ENCODE data around the gene CTSO. TPM values are rescaled to one million over a fixed set of nuclear protein-coding genes. Genes with fewer than 3 reads are reported as not detected.

The CTSO gene
- total and polyA plus RNA-seq, 2 of the 8 experiments (the other 6 are each of a cell fraction or from before 2014, with no cell fraction given), result 0.39 to 0.41 TPM

GRCh38 chr4:155952501-155952901 lies 1.2 kb downstream of the CTSO start (continued):
- TF ChIP-seq SP1 (IDR thresholded peaks at IDR 0.05; ENCODE audit: low read depth, low read length), result no peak
- TF ChIP-seq RFX5 (IDR thresholded peaks at IDR 0.05; ENCODE audit: borderline replicate concordance, low read depth, low read length), result no peak
- TF ChIP-seq MAFK (IDR thresholded peaks at IDR 0.05; ENCODE audit: low read depth, low read length), result no peak
- TF ChIP-seq ASH2L (IDR thresholded peaks at IDR 0.05; ENCODE audit: low read length), result no peak
